Neural cell (in vitro differentiated cells): ENCODE data around the gene DENND11. TPM values are rescaled to one million over a fixed set of nuclear protein-coding genes. Genes with fewer than 3 reads are reported as not detected.

Experiments used
- H2AFZ ChIP-seq: fragments of 200-600, 300-800 bp; sonication (generic), shearing (Covaris generic); 2 replicates; pipeline ENCODE4 v1.6.0; 2014; ENCODE audit warnings: low read depth, mild to moderate bottlenecking, antibody characterized with exemption, low read length, moderate library complexity
- H3F3A ChIP-seq: fragments of 200-600 bp; shearing (Covaris generic); 2 replicates; pipeline ENCODE4 v1.6.1; 2016; ENCODE audit warnings: mild to moderate bottlenecking, moderate library complexity, mixed read lengths, antibody characterized with exemption, low read length; ENCODE audit not compliant: insufficient read depth, poor library complexity, severe bottlenecking
- H3K27ac ChIP-seq: fragments of 200-600, 300-800 bp; sonication (generic), shearing (Covaris generic); 2 replicates; pipeline ENCODE4 v1.5.1; 2014; ENCODE audit warnings: mild to moderate bottlenecking, low read length, moderate library complexity
- H3K27me3 ChIP-seq: fragments of 300-800, 200-600 bp; sonication (generic), shearing (Covaris generic); 2 replicates; pipeline ENCODE4 v1.6.0; 2014; ENCODE audit warnings: mild to moderate bottlenecking, low read depth, low read length, moderate library complexity; ENCODE audit not compliant: insufficient read depth
- H3K36me3 ChIP-seq: fragments of 300-800, 200-600 bp; sonication (generic), shearing (Covaris generic); 2 replicates; pipeline ENCODE4 v1.5.1; 2014; ENCODE audit warnings: mild to moderate bottlenecking, antibody characterized with exemption, low read length, moderate library complexity; ENCODE audit not compliant: insufficient read depth
- H3K4me2 ChIP-seq: fragments of 300-800, 200-600 bp; sonication (generic), shearing (Covaris generic); 2 replicates; pipeline ENCODE4 v1.6.0; 2014; ENCODE audit warnings: mild to moderate bottlenecking, low read length
- H3K4me3 ChIP-seq: fragments of 300-800, 200-600 bp; sonication (generic), shearing (Covaris generic); 2 replicates; pipeline ENCODE4 v1.5.1; 2014; ENCODE audit warnings: mild to moderate bottlenecking, low read length, moderate library complexity
- H3K79me2 ChIP-seq: fragments of 200-600 bp; shearing (Covaris generic); replicated peaks from 2 replicates; pipeline ENCODE4 v1.6.0; 2014; ENCODE audit warnings: mild to moderate bottlenecking, low read length, moderate library complexity; ENCODE audit not compliant: insufficient read depth
- H3K9ac ChIP-seq: fragments of 300-800, 200-600 bp; sonication (generic), shearing (Covaris generic); 2 replicates; pipeline ENCODE4 v1.6.1; 2016; ENCODE audit warnings: mild to moderate bottlenecking, low read length, mixed read lengths
- H3K9me2 ChIP-seq: fragments of 200-600 bp; shearing (Covaris generic); 2 replicates; pipeline ENCODE4 v1.6.1; 2016; ENCODE audit warnings: mild to moderate bottlenecking, low read length, mixed read lengths; ENCODE audit not compliant: insufficient read depth
- H3K9me3 ChIP-seq: fragments of 200-600, 300-800 bp; sonication (generic), shearing (Covaris generic); 2 replicates; pipeline ENCODE4 v1.6.1; 2016; ENCODE audit warnings: mild to moderate bottlenecking, mixed run types, low read length, moderate library complexity, mixed read lengths
- H4K20me1 ChIP-seq: fragments of 200-600 bp; shearing (Covaris generic); 2 replicates; pipeline ENCODE4 v1.6.1; 2016; ENCODE audit warnings: mild to moderate bottlenecking, mixed run types; ENCODE audit not compliant: insufficient read depth
- EP300 ChIP-seq: fragments of 450-650 bp; conservative IDR thresholded peaks from 2 replicates; pipeline ENCODE4 v1.6.1; 2014; ENCODE audit warnings: antibody characterized with exemption, mild to moderate bottlenecking, moderate library complexity; ENCODE audit not compliant: poor library complexity, severe bottlenecking
- EZH2 ChIP-seq: fragments of 200-600, 300-800 bp; shearing (Covaris generic), sonication (generic); IDR thresholded peaks from 2 replicates; pipeline ENCODE4 v1.6.1; 2014; ENCODE audit warnings: antibody characterized with exemption, low read length, borderline replicate concordance, mild to moderate bottlenecking; ENCODE audit not compliant: insufficient read depth, poor library complexity, severe bottlenecking
- MXI1 ChIP-seq: fragments of 450-650 bp; conservative IDR thresholded peaks from 2 replicates; pipeline ENCODE4 v1.6.1; 2014; ENCODE audit warnings: antibody characterized with exemption, mild to moderate bottlenecking; ENCODE audit not compliant: poor library complexity, severe bottlenecking
- POLR2AphosphoS5 ChIP-seq: IDR thresholded peaks from 2 replicates; pipeline ENCODE4 v1.6.1; 2012
- RAD21 ChIP-seq: fragments of 450-650 bp; conservative IDR thresholded peaks from 2 replicates; pipeline ENCODE4 v1.6.1; 2014; ENCODE audit warnings: antibody characterized with exemption, mild to moderate bottlenecking, moderate library complexity
- SMC3 ChIP-seq: fragments of 450-650 bp; conservative IDR thresholded peaks from 2 replicates; pipeline ENCODE4 v1.6.1; 2014; ENCODE audit warnings: antibody characterized with exemption, mild to moderate bottlenecking, moderate library complexity; ENCODE audit not compliant: poor library complexity
- TAF1 ChIP-seq: IDR thresholded peaks from 2 replicates; pipeline ENCODE4 v1.6.1; 2012; ENCODE audit warnings: low read depth
- polyA plus RNA-seq: library from polyadenylated mRNA; depleted of rRNA; stranded (reverse); fragments of >200 nt; gene quantifications from 2 replicates; pipeline ENCODE4 v1.2.3, GENCODE V29; 2014
- TF ChIP-seq, protein P1 (sequence below): fragments of 450-650 bp; IDR thresholded peaks from 2 replicates; pipeline ENCODE4 v1.5.1; 2014; ENCODE audit warnings: antibody characterized with exemption, mild to moderate bottlenecking, moderate library complexity; ENCODE audit not compliant: poor library complexity, severe bottlenecking
- TF ChIP-seq, protein P2 (sequence below): IDR thresholded peaks from 2 replicates; pipeline ENCODE4 v1.6.1; 2012; ENCODE audit warnings: borderline replicate concordance

DENND11 gene
- polyA plus RNA-seq, 1 donor from 2014 or later, result 24.5 TPM

DNA sequence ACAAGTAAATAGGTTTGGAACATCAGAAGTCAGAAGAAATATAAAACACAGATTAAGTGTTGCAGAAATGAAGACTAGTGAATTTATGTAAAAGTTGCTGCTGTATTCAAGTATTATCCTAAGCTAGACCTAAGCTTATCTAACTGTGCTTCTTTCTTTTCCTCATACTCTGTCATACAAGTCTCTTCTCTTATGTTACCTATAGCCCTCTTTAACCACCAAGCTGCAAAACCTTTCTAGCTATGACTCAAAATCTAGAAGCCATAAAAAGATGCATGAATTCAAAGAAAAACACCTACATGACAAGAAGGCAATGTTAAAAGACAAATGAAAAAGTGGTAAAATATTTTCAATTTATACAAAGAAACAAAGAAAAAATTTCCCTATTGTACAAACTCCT lies 23.0 kb downstream of the DENND11 start:
- H3K9me2 ChIP-seq, result no peaks in the 10 kb centered on the region
- no peaks in the 10 kb centered on the region for H3K79me2 ChIP-seq
- no peak overlapping the region for H3K4me2 ChIP-seq
- no peak overlapping the region for H3K27ac ChIP-seq
- H3K9me3 ChIP-seq, result no peaks in the 10 kb centered on the region
- no peak overlapping the region for H3K9ac ChIP-seq
- H2AFZ ChIP-seq, result no peak overlapping the region
- H3K4me3 ChIP-seq, result no peak overlapping the region
- no peaks in the 10 kb centered on the region for H3K36me3 ChIP-seq
- no peaks in the 10 kb centered on the region for H3K27me3 ChIP-seq
- H3F3A ChIP-seq, result no peaks in the 10 kb centered on the region
- H4K20me1 ChIP-seq, result no peaks in the 10 kb centered on the region
- TF ChIP-seq, protein P1, sequence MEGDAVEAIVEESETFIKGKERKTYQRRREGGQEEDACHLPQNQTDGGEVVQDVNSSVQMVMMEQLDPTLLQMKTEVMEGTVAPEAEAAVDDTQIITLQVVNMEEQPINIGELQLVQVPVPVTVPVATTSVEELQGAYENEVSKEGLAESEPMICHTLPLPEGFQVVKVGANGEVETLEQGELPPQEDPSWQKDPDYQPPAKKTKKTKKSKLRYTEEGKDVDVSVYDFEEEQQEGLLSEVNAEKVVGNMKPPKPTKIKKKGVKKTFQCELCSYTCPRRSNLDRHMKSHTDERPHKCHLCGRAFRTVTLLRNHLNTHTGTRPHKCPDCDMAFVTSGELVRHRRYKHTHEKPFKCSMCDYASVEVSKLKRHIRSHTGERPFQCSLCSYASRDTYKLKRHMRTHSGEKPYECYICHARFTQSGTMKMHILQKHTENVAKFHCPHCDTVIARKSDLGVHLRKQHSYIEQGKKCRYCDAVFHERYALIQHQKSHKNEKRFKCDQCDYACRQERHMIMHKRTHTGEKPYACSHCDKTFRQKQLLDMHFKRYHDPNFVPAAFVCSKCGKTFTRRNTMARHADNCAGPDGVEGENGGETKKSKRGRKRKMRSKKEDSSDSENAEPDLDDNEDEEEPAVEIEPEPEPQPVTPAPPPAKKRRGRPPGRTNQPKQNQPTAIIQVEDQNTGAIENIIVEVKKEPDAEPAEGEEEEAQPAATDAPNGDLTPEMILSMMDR, result no peak
- TF ChIP-seq MXI1, result no peak
- TF ChIP-seq TAF1, result no peak
- no peak for TF ChIP-seq EZH2
- TF ChIP-seq EP300, result no peak
- TF ChIP-seq RAD21, result no peak
- TF ChIP-seq POLR2AphosphoS5, result no peak
- TF ChIP-seq SMC3, result no peak
- TF ChIP-seq, protein P2, sequence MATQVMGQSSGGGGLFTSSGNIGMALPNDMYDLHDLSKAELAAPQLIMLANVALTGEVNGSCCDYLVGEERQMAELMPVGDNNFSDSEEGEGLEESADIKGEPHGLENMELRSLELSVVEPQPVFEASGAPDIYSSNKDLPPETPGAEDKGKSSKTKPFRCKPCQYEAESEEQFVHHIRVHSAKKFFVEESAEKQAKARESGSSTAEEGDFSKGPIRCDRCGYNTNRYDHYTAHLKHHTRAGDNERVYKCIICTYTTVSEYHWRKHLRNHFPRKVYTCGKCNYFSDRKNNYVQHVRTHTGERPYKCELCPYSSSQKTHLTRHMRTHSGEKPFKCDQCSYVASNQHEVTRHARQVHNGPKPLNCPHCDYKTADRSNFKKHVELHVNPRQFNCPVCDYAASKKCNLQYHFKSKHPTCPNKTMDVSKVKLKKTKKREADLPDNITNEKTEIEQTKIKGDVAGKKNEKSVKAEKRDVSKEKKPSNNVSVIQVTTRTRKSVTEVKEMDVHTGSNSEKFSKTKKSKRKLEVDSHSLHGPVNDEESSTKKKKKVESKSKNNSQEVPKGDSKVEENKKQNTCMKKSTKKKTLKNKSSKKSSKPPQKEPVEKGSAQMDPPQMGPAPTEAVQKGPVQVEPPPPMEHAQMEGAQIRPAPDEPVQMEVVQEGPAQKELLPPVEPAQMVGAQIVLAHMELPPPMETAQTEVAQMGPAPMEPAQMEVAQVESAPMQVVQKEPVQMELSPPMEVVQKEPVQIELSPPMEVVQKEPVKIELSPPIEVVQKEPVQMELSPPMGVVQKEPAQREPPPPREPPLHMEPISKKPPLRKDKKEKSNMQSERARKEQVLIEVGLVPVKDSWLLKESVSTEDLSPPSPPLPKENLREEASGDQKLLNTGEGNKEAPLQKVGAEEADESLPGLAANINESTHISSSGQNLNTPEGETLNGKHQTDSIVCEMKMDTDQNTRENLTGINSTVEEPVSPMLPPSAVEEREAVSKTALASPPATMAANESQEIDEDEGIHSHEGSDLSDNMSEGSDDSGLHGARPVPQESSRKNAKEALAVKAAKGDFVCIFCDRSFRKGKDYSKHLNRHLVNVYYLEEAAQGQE, result no peak

DNA sequence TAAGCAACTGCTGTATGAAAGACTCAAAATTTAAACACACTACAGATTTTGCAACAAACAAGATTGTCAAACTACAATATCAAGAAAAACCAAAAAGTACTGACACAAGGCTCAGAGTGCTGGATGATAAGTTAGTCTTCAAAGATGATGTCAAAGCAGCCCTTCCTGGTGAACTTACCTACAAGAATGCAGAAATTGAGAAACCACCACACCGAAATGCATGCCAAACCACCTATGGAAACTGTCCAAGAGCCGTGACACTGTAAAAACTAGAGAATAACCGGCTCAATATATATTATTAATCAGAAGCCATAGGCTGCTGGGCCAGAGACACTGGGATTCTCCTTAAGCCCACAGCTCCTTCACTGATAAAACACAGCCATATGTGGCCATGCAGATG lies 25.3 kb downstream of the DENND11 start:
- Histone ChIP-seq H3K4me3 (no peak overlapping the region), H3K9me2 (no peaks in the 10 kb centered on the region), H3K36me3 (peaks cover 8% of the 10 kb centered on the region), H3K27me3 (no peaks in the 10 kb centered on the region), H3K9ac (no peak overlapping the region), H2AFZ (no peak overlapping the region), H3F3A (no peaks in the 10 kb centered on the region), H3K4me2 (no peak overlapping the region), H3K9me3 (no peaks in the 10 kb centered on the region), H4K20me1 (no peaks in the 10 kb centered on the region), H3K79me2 (no peaks in the 10 kb centered on the region), H3K27ac (no peak overlapping the region)
- TF ChIP-seq RAD21 (no peak), POLR2AphosphoS5 (no peak), EP300 (no peak), MXI1 (no peak), SMC3 (no peak), TAF1 (no peak), EZH2 (no peak)
- TF ChIP-seq, protein P2, result no peak
- TF ChIP-seq, protein P1, result no peak
